Naive thymus-derived CD4-positive, alpha-beta T cell (primary cell): ENCODE data around the gene IGSF9B. TPM values are rescaled to one million over a fixed set of nuclear protein-coding genes. Genes with fewer than 3 reads are reported as not detected.
"Not testable (repeated sequence)": the region's sequence is repeated elsewhere in the genome, so short reads cannot be mapped to it uniquely, and the experiment has no call there.

Experiments
- ATAC-seq: fragments of 150-1000 bp; cut with Tn5 transposase; 2 replicates; pipeline ENCODE4 v1.10.0; 2021; ENCODE audit warnings: mild to moderate bottlenecking, moderate library complexity
- CTCF ChIA-PET: fragments of 350-600 bp; sonication (Branson Sonifier 250); formaldehyde crosslinking; loops from one replicate; lab custom pipeline; 2021; ENCODE audit warnings: antibody characterized with exemption; lab: Charles Lee
- POLR2A ChIA-PET: fragments of 350-600 bp; sonication (Branson Sonifier 250); formaldehyde crosslinking; loops from one replicate; lab custom pipeline; 2021; ENCODE audit warnings: antibody characterized with exemption, inconsistent platforms; lab: Charles Lee
- DNase-seq, 9 donors: peaks; one replicate each; pipeline versions ENCODE4 v3.0.0 to v3.0.0-alpha.2; 2020 to 2022; ENCODE audit warnings: mixed read lengths in 1 of 9
- H3K27ac ChIP-seq: one replicate; pipeline ENCODE4 v1.7.0; 2013; ENCODE audit warnings: mild to moderate bottlenecking, low read depth, low read length, moderate library complexity
- H3K27me3 ChIP-seq, 2 donors: one replicate each; pipeline ENCODE4 v1.7.0; 2013; ENCODE audit warnings: low read length in 2 of 2, mild to moderate bottlenecking in 2 of 2, moderate library complexity in 2 of 2; ENCODE audit not compliant: control insufficient read depth in 2 of 2, insufficient read depth in 2 of 2
- H3K36me3 ChIP-seq, 3 experiments: 1 replicate in 2 of 3; 2 replicates in 1 of 3; pipeline ENCODE4 v1.7.0; 2013; ENCODE audit warnings: low read length in 3 of 3, mild to moderate bottlenecking in 3 of 3, moderate library complexity in 1 of 3; ENCODE audit not compliant: insufficient read depth in 3 of 3, control insufficient read depth in 2 of 3
- H3K4me1 ChIP-seq, 2 donors: one replicate each; pipeline ENCODE4 v1.7.0; 2013; ENCODE audit warnings: low read length in 2 of 2, mild to moderate bottlenecking in 2 of 2, moderate library complexity in 1 of 2; ENCODE audit not compliant: control insufficient read depth in 2 of 2, insufficient read depth in 2 of 2
- H3K4me3 ChIP-seq: 2 replicates; pipeline ENCODE4 v1.7.0; 2013; ENCODE audit warnings: mild to moderate bottlenecking, low read length
- H3K9me3 ChIP-seq, 3 experiments: 1 replicate in 2 of 3; 2 replicates in 1 of 3; pipeline ENCODE4 v1.7.0; 2013; ENCODE audit warnings: low read length in 3 of 3; ENCODE audit not compliant: control insufficient read depth in 2 of 3
- H3K27ac Mint-ChIP-seq, 9 donors: one replicate each; pipeline ENCODE4 v1.8.0; 2020 to 2022; ENCODE audit warnings: mixed read lengths in 9 of 9, mild to moderate bottlenecking in 8 of 9, moderate library complexity in 5 of 9, inconsistent platforms in 2 of 9
- H3K27me3 Mint-ChIP-seq, 5 donors: one replicate each; pipeline ENCODE4 v1.8.0; 2021 to 2022; ENCODE audit warnings: mixed read lengths in 5 of 5, mild to moderate bottlenecking in 1 of 5
- H3K36me3 Mint-ChIP-seq, 5 donors: one replicate each; pipeline ENCODE4 v1.8.0; 2020 to 2022; ENCODE audit warnings: mixed read lengths in 5 of 5, mild to moderate bottlenecking in 3 of 5, inconsistent platforms in 1 of 5
- H3K4me1 Mint-ChIP-seq, 7 donors: one replicate each; pipeline ENCODE4 v1.8.0; 2020 to 2022; ENCODE audit warnings: mixed read lengths in 7 of 7, mild to moderate bottlenecking in 3 of 7, inconsistent platforms in 1 of 7
- H3K4me3 Mint-ChIP-seq, 10 donors: one replicate each; pipeline ENCODE4 v1.8.0; 2020 to 2022; ENCODE audit warnings: mild to moderate bottlenecking in 10 of 10, mixed read lengths in 10 of 10, moderate library complexity in 6 of 10, inconsistent platforms in 2 of 10
- H3K9me3 Mint-ChIP-seq, 11 donors: one replicate each; pipeline ENCODE4 v1.8.0; 2020 to 2022; ENCODE audit warnings: mixed read lengths in 11 of 11, mild to moderate bottlenecking in 4 of 11, inconsistent platforms in 1 of 11, moderate library complexity in 1 of 11
- intact Hi-C, 2 donors: fragments of 100-400 bp; cut with micrococcal nuclease; formaldehyde crosslinking; loops; one replicate each; pipeline ENCODE4 v1.15.1; 2023
- polyA plus RNA-seq, 2 donors: library from polyadenylated mRNA; unstranded; fragments of 300-500 nt; fragmentation: Illumina TruSeq; gene quantifications; one replicate each; pipeline ENCODE4 v1.2.3, GENCODE V29; 2021
- total RNA-seq, 6 experiments: library from RNA in 5 of 6; stranded (reverse) in 5 of 6; gene quantifications; 1 replicate in 5 of 6; 2 replicates in 1 of 6; pipeline ENCODE4 v1.2.3 and lab custom pipeline; 2021 to 2026

The IGSF9B gene
- 100 to 1,000 TPM in 1 of 5 experiments, 10 to 100 TPM in 4; 17.6 to 155 (median 24.1) TPM for total RNA-seq
- polyA plus RNA-seq = 1 to 10 TPM; 1.2 to 2.3 TPM
- 47.7 reads per million, percentile 70 among the genes with 10 or more reads in this experiment for total RNA-seq (lab: John Stamatoyannopoulos, UW)

- CTCF ChIA-PET = interaction anchor here (1.2 kb wide), 1 partner anchor 10 kb away, joined by 8 read pairs; no protein-coding TSS in a partner anchor
- H3K27ac ChIP-seq = peak within 1 kb of the TSS; percentile 75
- ATAC-seq (peak; percentile 97), DNase-seq (peak; percentile 87 to 97 (median 92))
- peaks cover 11 to 27% of the 10 kb centered on the region in 2 donors for H3K4me1 ChIP-seq
- peak within 1 kb of the TSS; percentile 48 to 91 (median 88) for H3K27ac Mint-ChIP-seq
- no peaks in the 10 kb centered on the region for H3K9me3 Mint-ChIP-seq
- H3K4me3 ChIP-seq = peak within 1 kb of the TSS; percentile 99
- intact Hi-C loops = loop anchor here (1.0 to 5.0 kb wide), 10 partner anchors 10 to 375 kb away; partner anchors contain the start of genes VPS26B (in 2 of the 2), GLB1L2 (in 1 of the 2) and GLB1L3 (in 1 of the 2)
- POLR2A ChIA-PET = interaction anchor here (0.6 to 2.6 kb wide), 7 partner anchors 10 to 82 kb away, joined by 3 to 14 read pairs (median 5); no protein-coding TSS in a partner anchor
- peaks cover 29 to 52% (median 43%) of the 10 kb centered on the region in 7 donors for H3K4me1 Mint-ChIP-seq
- H3K4me3 Mint-ChIP-seq = peak within 1 kb of the TSS; percentile 89 to 96 (median 92)
- no peaks in the 10 kb centered on the region for H3K27me3 ChIP-seq
- H3K27me3 Mint-ChIP-seq = peaks cover 7 to 24% (median 16%) of the 10 kb centered on the region in 5 donors
- peaks cover 0 to 9% (median 0%) of the 10 kb centered on the region in 5 donors for H3K36me3 Mint-ChIP-seq
- no peaks in the 10 kb centered on the region for H3K36me3 ChIP-seq
- no peaks in the 10 kb centered on the region for H3K9me3 ChIP-seq
Observed at GRCh38 chr11:133956650-133957633, at the start of gene IGSF9B. Gene IGSF9B (minus strand): TSS chr11:133956968. CDS start chr11:133956754, 214 bp downstream.

- H3K9me3 ChIP-seq = no peaks in the 10 kb centered on the region
- Mint-ChIP-seq H3K27ac (no peak overlapping the region), H3K4me3 (no peak overlapping the region), H3K27me3 (peaks cover 0 to 15% (median 0%) of the 10 kb centered on the region in 5 donors), H3K36me3 (no peaks in the 10 kb centered on the region), H3K9me3 (peaks cover 0 to 2% (median 0%) of the 10 kb centered on the region in 11 donors), H3K4me1 (no peaks in the 10 kb centered on the region)
- no peaks in the 10 kb centered on the region for H3K36me3 ChIP-seq
- no peaks in the 10 kb centered on the region for H3K27me3 ChIP-seq
- no peaks in the 10 kb centered on the region for H3K4me1 ChIP-seq
- CTCF ChIA-PET = no interaction called here
- no peak overlapping the region for H3K27ac ChIP-seq
- ATAC-seq = no peak
- no peak for DNase-seq
- POLR2A ChIA-PET = no interaction called here
- intact Hi-C loops = no loop called here
- H3K4me3 ChIP-seq = no peak overlapping the region
Observed at GRCh38 chr11:134004496-134005172, 47.9 kb upstream of the IGSF9B start.

- DNase-seq (no peak), ATAC-seq (no peak)
- intact Hi-C loops = no loop called here
- no peaks in the 10 kb centered on the region for H3K36me3 ChIP-seq
- Mint-ChIP-seq H3K4me3 (no peak overlapping the region), H3K9me3 (peaks cover 0 to 2% (median 0%) of the 10 kb centered on the region in 11 donors), H3K27me3 (peaks cover 0 to 8% (median 0%) of the 10 kb centered on the region in 5 donors), H3K36me3 (no peaks in the 10 kb centered on the region), H3K27ac (no peak overlapping the region), H3K4me1 (no peaks in the 10 kb centered on the region)
- no peak overlapping the region for H3K4me3 ChIP-seq
- CTCF ChIA-PET = no interaction called here
- no peak overlapping the region for H3K27ac ChIP-seq
- H3K9me3 ChIP-seq = no peaks in the 10 kb centered on the region
- H3K4me1 ChIP-seq = no peaks in the 10 kb centered on the region
- no peaks in the 10 kb centered on the region for H3K27me3 ChIP-seq
- POLR2A ChIA-PET = no interaction called here
Observed at GRCh38 chr11:134003792-134004495, 47.2 kb upstream of the IGSF9B start.

DNA sequence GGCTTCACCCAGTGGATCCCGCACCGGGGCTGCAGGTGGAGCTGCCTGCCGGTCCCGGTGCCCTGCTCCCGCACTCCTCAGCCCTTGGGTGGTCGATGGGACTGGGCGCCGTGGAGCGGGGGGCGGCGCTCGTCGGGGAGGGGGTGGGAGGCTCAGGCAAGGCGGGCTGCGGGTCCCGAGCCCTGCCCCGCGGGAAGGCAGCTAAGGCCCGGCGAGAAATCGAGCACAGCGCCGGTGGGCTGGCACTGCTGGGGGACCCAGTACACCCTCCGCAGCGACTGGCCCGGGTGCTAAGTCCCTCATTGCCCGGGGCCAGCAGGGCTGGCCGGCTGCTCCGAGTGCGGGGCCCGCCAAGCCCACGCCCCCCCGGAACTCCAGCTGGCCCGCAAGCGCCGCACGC is 46.1 kb upstream of the IGSF9B start:
- H3K27ac ChIP-seq, POLR2A ChIA-PET, H3K4me3 Mint-ChIP-seq, H3K4me1 ChIP-seq, H3K9me3 Mint-ChIP-seq, CTCF ChIA-PET, H3K36me3 Mint-ChIP-seq, H3K27me3 ChIP-seq, intact Hi-C loops, DNase-seq, H3K27ac Mint-ChIP-seq, H3K9me3 ChIP-seq, ATAC-seq, H3K4me1 Mint-ChIP-seq, H3K4me3 ChIP-seq, H3K36me3 ChIP-seq, H3K27me3 Mint-ChIP-seq: not testable (repeated sequence)

- H3K36me3 ChIP-seq, H3K27me3 Mint-ChIP-seq, intact Hi-C loops, H3K4me1 ChIP-seq, H3K4me1 Mint-ChIP-seq, H3K9me3 Mint-ChIP-seq, H3K9me3 ChIP-seq, H3K27ac Mint-ChIP-seq, ATAC-seq, DNase-seq, POLR2A ChIA-PET, H3K4me3 ChIP-seq, CTCF ChIA-PET, H3K4me3 Mint-ChIP-seq, H3K27me3 ChIP-seq, H3K27ac ChIP-seq, H3K36me3 Mint-ChIP-seq: not testable (repeated sequence)
Observed at GRCh38 chr11:134002338-134002737, 45.6 kb upstream of the IGSF9B start.

DNA sequence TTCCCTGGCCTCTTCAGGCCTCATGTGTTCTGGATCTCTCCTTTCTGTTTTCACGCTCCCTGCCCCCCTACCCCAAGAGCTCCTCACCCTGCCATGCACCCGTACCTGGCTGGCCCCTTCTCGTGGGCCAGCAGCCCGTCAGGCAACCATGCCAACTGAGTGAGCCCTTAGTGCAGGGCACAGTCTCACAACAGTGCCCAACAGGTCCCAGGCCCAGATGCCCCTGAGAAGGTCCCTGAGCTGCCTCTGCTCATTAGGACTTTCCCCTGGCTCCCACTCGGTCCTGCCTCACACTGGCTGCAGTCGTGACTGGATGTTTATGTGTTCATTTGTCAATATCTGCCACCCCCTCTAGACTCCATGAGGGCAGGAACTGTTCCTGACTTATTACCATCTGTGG is 44.8 kb upstream of the IGSF9B start:
- H3K4me3 Mint-ChIP-seq = no peak overlapping the region
- Histone ChIP-seq H3K27ac (no peak overlapping the region), H3K4me1 (no peaks in the 10 kb centered on the region), H3K9me3 (no peaks in the 10 kb centered on the region), H3K36me3 (no peaks in the 10 kb centered on the region), H3K4me3 (no peak overlapping the region), H3K27me3 (no peaks in the 10 kb centered on the region)
- ChIA-PET POLR2A (no interaction called here), CTCF (interaction anchor here (0.6 kb wide), 1 partner anchor 41 kb away, joined by 3 read pairs; no protein-coding TSS in a partner anchor)
- ATAC-seq (no peak), DNase-seq (no peak)
- no peaks in the 10 kb centered on the region for H3K4me1 Mint-ChIP-seq
- no peak overlapping the region for H3K27ac Mint-ChIP-seq
- H3K36me3 Mint-ChIP-seq = no peaks in the 10 kb centered on the region
- intact Hi-C loops = no loop called here
- H3K27me3 Mint-ChIP-seq = peaks cover 0 to 2% (median 0%) of the 10 kb centered on the region in 5 donors
- H3K9me3 Mint-ChIP-seq = peaks cover 0 to 2% (median 0%) of the 10 kb centered on the region in 11 donors
